Upper lobe of right lung (tissue), 1 donor: ENCODE data around the gene SLC38A9. TPM values are rescaled to one million over a fixed set of nuclear protein-coding genes. Genes with fewer than 3 reads are reported as not detected.

Source experiments
- ATAC-seq: fragments of 200-7000 bp; cut with Tn5 transposase; one replicate; pipeline ENCODE4 v1.9.1; 2020; ENCODE audit warnings: mild to moderate bottlenecking, moderate library complexity
- DNase-seq: peaks from one replicate; pipeline ENCODE4 v3.0.0-alpha.2; 2020
- H3K27ac ChIP-seq: fragments of 200-600 bp; one replicate; pipeline ENCODE4 v1.8.0; 2022
- H3K27me3 ChIP-seq: fragments of 200-600 bp; one replicate; pipeline ENCODE4 v1.8.0; 2022; ENCODE audit warnings: mild to moderate bottlenecking
- H3K36me3 ChIP-seq: fragments of 200-600 bp; one replicate; pipeline ENCODE4 v1.8.0; 2022
- H3K4me1 ChIP-seq: fragments of 200-600 bp; one replicate; pipeline ENCODE4 v1.8.0; 2022
- H3K4me3 ChIP-seq: fragments of 200-600 bp; one replicate; pipeline ENCODE4 v1.8.0; 2022; ENCODE audit warnings: mild to moderate bottlenecking
- H3K9me3 ChIP-seq: fragments of 200-600 bp; one replicate; pipeline ENCODE4 v1.8.0; 2022
- intact Hi-C: fragments of 100-400 bp; cut with DNase I; formaldehyde crosslinking; loops from one replicate; pipeline ENCODE4 v1.11.0; 2022
- total RNA-seq: library from RNA; stranded (reverse); fragmentation: NEBNext Ultra II Directional; extraction: Animal tissue kit (Norgen Biotek cat#: 25700); gene quantifications from one replicate; pipeline ENCODE4 v1.2.1, GENCODE V29; 2021
- TF ChIP-seq, protein P1 (sequence below): fragments of 200-600 bp; IDR thresholded peaks from one replicate; pipeline ENCODE4 v1.8.0; 2022; ENCODE audit warnings: antibody characterized with exemption
- donor health status: DM: no; HTN: yes; CAD: no; lungs with severe emphysema.

The SLC38A9 gene
- total RNA-seq, 1 donor from 2014 or later = 24.7 TPM

DNA sequence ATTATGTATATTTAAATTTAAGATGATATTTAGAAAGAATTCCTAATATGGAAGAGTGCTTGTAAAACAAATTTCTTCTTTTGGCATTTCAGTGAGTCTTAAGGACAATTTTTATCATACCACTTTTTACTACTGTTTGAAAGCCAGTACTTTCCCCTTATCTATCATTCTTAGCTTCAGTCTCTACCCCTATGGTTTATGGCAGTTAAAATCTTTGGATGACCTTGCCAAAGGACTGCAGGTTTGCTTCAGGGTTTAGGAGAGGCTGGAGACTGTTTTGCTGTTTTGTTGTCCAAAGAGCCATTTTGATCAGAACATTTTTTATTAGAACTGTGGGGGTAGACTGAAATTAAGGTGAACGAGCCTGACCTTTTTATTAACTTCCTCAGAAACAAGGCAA, 30.8 kb downstream of the SLC38A9 start:
- Histone ChIP-seq H3K27ac (no peak overlapping the region), H3K4me3 (no peak overlapping the region), H3K36me3 (no peaks in the 10 kb centered on the region), H3K9me3 (no peaks in the 10 kb centered on the region), H3K4me1 (no peaks in the 10 kb centered on the region), H3K27me3 (no peaks in the 10 kb centered on the region)
- DNase-seq (no peak), ATAC-seq (no peak)
- TF ChIP-seq, protein P1, sequence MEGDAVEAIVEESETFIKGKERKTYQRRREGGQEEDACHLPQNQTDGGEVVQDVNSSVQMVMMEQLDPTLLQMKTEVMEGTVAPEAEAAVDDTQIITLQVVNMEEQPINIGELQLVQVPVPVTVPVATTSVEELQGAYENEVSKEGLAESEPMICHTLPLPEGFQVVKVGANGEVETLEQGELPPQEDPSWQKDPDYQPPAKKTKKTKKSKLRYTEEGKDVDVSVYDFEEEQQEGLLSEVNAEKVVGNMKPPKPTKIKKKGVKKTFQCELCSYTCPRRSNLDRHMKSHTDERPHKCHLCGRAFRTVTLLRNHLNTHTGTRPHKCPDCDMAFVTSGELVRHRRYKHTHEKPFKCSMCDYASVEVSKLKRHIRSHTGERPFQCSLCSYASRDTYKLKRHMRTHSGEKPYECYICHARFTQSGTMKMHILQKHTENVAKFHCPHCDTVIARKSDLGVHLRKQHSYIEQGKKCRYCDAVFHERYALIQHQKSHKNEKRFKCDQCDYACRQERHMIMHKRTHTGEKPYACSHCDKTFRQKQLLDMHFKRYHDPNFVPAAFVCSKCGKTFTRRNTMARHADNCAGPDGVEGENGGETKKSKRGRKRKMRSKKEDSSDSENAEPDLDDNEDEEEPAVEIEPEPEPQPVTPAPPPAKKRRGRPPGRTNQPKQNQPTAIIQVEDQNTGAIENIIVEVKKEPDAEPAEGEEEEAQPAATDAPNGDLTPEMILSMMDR = no peak
- intact Hi-C loops = no loop called here

DNA sequence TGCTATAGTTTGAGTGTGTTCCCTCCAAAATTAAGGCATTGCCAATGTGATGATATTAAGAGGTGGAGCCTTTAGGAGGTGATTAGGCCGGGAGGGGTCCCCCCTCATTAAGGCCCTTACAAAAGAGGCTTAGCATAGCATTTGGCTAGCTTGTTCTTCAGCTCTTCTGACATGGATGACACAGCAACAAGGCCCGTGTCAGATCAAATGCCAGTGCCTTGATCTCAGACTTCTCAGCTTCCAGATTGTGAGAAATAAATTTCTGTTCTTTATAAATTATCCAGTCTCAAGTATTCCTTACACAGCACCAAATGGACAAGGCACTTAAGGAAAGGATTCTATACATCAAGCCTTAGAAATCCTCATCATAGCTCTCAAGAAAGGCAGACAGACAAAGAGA, 31.8 kb downstream of the SLC38A9 start:
- Histone ChIP-seq H3K27me3 (no peaks in the 10 kb centered on the region), H3K9me3 (no peaks in the 10 kb centered on the region), H3K4me3 (no peak overlapping the region), H3K36me3 (no peaks in the 10 kb centered on the region), H3K27ac (no peak overlapping the region), H3K4me1 (no peaks in the 10 kb centered on the region)
- ATAC-seq = no peak
- TF ChIP-seq, protein P1 = no peak
- no peak for DNase-seq
- intact Hi-C loops = no loop called here

DNA sequence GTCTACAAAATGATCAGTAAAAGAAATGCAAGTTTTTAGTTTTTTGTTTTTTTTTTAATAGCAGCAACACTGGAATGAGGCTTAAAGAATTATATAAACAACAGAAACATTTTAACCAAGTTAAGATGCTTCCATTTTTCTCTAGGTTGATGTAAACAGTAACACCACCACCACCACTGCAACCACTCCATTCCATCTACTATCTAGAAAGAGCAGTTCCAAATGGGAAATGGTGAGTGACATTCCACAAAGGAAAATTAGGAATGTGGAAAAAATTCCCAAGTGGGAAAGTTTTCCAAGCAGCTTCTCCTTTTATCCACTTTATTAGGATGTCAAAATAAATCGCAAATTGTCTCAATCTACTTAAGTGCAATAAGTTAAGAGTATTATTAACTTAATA, 32.6 kb downstream of the SLC38A9 start:
- no peak for DNase-seq
- no peaks in the 10 kb centered on the region for H3K36me3 ChIP-seq
- no peaks in the 10 kb centered on the region for H3K27me3 ChIP-seq
- no peak overlapping the region for H3K4me3 ChIP-seq
- ATAC-seq = no peak
- intact Hi-C loops = no loop called here
- H3K9me3 ChIP-seq = no peaks in the 10 kb centered on the region
- no peak overlapping the region for H3K27ac ChIP-seq
- TF ChIP-seq, protein P1 = no peak
- no peaks in the 10 kb centered on the region for H3K4me1 ChIP-seq

DNA sequence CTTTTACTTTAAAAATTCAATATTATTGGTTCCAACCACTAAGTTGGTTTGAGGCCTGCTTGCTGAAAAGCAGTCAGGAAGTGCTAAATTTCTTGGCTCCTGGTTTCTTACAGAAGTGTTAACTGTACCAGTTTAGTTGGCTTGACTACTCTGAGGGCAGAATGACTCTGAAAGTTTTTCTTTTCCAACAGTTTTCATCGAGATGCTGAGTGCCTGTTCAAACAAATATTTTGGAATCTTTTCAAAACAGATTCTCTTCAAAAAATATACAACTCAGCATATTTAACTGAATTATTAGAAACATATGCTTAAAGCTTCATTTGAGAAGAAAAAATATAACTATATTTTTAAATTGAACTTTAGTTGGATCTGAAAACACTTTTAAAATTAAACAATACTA, 37.0 kb downstream of the SLC38A9 start:
- Histone ChIP-seq H3K36me3 (no peaks in the 10 kb centered on the region), H3K4me3 (no peak overlapping the region), H3K27me3 (no peaks in the 10 kb centered on the region), H3K9me3 (no peaks in the 10 kb centered on the region), H3K27ac (no peak overlapping the region), H3K4me1 (no peaks in the 10 kb centered on the region)
- intact Hi-C loops = no loop called here
- TF ChIP-seq, protein P1 = no peak
- DNase-seq = no peak
- no peak for ATAC-seq

DNA sequence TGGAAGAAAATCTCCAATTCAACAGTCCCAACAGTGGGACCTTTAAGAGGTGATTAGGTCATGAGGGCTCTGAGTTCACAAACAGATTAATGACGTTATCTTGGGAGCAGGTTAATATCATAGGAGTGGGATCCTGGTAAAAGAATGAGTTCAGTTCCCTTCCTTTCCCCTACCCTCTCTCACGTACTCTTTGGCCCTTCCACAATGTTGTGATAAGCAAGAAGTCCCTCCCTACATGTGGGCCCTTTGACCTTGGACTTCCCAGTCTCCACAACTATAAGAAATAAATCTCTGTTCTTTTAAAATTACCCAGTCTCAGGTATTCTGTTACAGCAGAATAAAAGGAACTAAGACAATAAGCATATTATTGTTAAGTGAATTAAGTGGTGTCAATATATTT, 37.8 kb downstream of the SLC38A9 start:
- TF ChIP-seq, protein P1 = no peak
- DNase-seq = no peak
- H3K4me3 ChIP-seq = no peak overlapping the region
- H3K36me3 ChIP-seq = peaks cover 4% of the 10 kb centered on the region
- no peak for ATAC-seq
- intact Hi-C loops = no loop called here
- no peaks in the 10 kb centered on the region for H3K27me3 ChIP-seq
- H3K27ac ChIP-seq = no peak overlapping the region
- no peaks in the 10 kb centered on the region for H3K9me3 ChIP-seq
- no peaks in the 10 kb centered on the region for H3K4me1 ChIP-seq

DNA sequence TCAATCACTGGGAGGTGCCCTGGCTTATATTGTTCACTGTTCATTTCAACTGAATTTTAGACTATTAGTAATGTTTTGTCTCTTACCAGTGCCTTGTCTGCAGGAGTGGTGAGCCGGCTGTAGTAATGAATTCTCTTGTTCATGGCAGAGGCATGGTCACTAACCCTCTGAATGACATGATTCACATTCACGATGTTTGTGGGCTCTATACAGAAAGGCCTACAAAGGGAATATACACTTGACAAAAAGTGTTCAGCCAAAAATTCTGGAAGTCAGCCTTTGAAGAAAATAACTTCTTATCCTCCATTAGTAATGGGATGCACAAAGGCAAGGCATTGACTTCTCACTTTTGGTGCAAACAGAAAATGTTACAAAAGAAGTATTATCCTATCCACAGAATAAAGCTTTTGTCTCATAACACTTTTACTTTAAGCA, 39.6 kb downstream of the SLC38A9 start:
- DNase-seq (no peak), ATAC-seq (no peak)
- intact Hi-C loops = no loop called here

More for the DNA sequence above, 39.6 kb downstream of the SLC38A9 start:
- Histone ChIP-seq H3K27ac (no peak overlapping the region), H3K36me3 (peaks cover 4% of the 10 kb centered on the region), H3K4me1 (no peaks in the 10 kb centered on the region), H3K27me3 (no peaks in the 10 kb centered on the region), H3K9me3 (no peaks in the 10 kb centered on the region), H3K4me3 (no peak overlapping the region)
- TF ChIP-seq, protein P1 = no peak
